ENCODE data around the gene PCAT7.

DNA sequence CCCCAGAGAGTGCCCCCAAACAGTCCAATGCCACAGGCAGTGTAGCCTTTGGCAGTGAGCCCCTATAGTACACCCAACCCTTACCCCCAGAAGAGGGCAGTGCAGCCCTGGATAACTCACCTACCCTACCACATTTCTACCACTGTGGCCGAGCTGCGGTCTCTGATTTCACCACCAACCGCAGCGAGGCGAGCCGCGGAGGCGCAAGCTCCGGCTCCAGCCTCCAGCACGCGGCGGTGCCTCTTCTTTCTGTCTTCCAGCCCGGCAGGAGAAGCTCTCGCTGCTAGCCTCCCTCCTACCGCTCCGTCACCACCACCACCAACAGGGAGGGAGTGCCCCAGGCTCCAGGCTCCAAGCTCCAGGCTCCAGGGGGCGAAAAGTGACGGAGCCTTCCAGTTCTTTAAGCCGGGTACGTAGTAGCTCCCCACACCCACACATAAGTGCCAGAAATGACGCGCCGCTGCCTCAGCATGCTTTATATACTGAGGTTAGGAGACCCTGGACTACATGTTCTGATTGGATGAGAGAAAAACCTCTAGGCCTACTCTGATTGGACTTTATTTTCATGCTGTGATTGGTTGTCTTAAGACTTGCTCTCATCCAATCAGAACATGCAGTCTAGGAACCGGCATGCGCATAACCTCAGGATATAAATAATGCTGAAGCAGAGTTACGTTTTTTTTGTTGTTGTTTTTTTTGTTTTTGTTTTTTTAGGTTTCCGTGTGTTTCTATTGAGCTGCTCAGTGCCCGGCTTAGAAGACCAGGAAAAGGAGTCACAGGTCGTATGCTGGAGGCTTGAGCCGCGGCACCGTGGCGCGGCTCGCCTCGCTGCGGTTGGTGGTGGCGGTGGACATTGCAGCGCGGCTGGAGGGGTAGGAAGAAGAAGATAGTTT lies at the start of gene PCAT7:
- TF ChIP-seq, protein P1, sequence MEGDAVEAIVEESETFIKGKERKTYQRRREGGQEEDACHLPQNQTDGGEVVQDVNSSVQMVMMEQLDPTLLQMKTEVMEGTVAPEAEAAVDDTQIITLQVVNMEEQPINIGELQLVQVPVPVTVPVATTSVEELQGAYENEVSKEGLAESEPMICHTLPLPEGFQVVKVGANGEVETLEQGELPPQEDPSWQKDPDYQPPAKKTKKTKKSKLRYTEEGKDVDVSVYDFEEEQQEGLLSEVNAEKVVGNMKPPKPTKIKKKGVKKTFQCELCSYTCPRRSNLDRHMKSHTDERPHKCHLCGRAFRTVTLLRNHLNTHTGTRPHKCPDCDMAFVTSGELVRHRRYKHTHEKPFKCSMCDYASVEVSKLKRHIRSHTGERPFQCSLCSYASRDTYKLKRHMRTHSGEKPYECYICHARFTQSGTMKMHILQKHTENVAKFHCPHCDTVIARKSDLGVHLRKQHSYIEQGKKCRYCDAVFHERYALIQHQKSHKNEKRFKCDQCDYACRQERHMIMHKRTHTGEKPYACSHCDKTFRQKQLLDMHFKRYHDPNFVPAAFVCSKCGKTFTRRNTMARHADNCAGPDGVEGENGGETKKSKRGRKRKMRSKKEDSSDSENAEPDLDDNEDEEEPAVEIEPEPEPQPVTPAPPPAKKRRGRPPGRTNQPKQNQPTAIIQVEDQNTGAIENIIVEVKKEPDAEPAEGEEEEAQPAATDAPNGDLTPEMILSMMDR (optimal IDR thresholded peaks at IDR 0.05 in 1 of 3, IDR thresholded peaks at IDR 0.05 in 1 of 3, conservative IDR thresholded peaks at IDR 0.05 in 1 of 3; ENCODE audit: extremely low read depth in 1 of 3, insufficient read depth in 2 of 3, low read length in 3 of 3) = peak; percentile 39 to 77 (median 62)
- no peak for TF ChIP-seq EZH2 (IDR thresholded peaks at IDR 0.05; ENCODE audit: low read length)

All from keratinocyte (primary cell).